ENCODE measurements around the gene OPN5. TPM values are rescaled to one million over a fixed set of nuclear protein-coding genes. Genes with fewer than 3 reads are reported as not detected.
A peak's percentile ranks its signal among the peaks of the same experiment; 100 is the strongest.

Gene OPN5
- total RNA-seq, 4 donors from 2014 or later, result not detected

DNA sequence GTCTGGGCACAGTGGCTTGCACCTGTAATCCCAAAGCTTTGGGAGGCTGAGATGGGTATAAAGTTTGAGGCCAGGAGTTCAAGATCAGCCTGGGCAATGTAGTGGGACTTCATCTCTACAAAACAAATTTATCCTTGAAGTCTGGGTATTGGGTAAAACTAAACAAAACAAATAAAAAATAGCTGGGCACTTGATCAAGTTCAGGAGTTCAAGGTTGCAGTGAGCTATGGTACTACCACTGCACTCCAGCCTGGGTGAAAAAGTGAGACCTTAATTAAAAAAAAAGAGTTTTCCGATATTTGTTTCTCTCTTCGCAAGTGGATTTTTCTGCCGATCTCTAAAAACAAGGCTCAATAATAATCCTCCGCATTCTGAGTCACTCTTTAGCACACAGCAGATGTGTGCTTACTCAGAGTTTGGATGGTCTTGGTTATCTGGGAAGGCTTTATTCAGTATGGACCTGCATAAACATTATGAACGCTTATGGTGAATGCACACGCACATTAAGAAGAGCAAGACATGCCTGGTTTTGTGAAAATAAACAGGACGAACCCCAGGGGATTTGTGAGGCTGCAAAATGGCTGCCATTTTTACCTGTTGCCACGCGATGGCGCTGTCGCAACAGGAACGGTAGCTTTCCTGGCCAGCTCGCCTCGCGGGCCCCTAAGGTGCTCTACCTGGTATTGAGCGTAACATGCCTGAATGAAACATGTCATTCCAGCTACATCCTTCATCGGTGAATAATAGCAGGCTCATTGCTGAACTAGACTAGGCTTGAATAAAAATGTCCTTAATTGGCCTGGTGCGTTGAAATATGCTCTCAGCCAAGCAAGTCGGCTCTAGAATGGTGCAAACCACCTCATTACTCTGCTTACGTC is 6.0 kb downstream of the OPN5 start:
- Histone ChIP-seq H3K9me3 (no peaks in the 10 kb centered on the region), H3K27ac (replicated peaks in 1 of 4) (no peak overlapping the region), H3K36me3 (no peaks in the 10 kb centered on the region), H3K4me3 (peak overlapping the region in 2 of 4 donors; percentile 15 to 35), H3K4me1 (peaks cover 6 to 7% (median 7%) of the 10 kb centered on the region in 4 donors), H3K27me3 (peaks cover 0 to 5% (median 0%) of the 10 kb centered on the region in 4 donors)
- TF ChIP-seq POLR2A (IDR thresholded peaks at IDR 0.05; ENCODE audit: low read depth) (no peak), EP300 (IDR thresholded peaks at IDR 0.05) (no peak), POLR2AphosphoS5 (IDR thresholded peaks at IDR 0.05) (no peak), CTCF (IDR thresholded peaks at IDR 0.05) (peak; percentile 58 to 85 (median 74))
- intact Hi-C loops (cut with DNase I), result loop anchor here (5.0 to 10.0 kb wide), 2 partner anchors 974 to 1617 kb away; no protein-coding TSS in a partner anchor
- 15% methylated on average over 20 of the region's 20 CpGs for WGBS
- no peak for DNase-seq (ENCODE audit: extremely low spot score)

DNA sequence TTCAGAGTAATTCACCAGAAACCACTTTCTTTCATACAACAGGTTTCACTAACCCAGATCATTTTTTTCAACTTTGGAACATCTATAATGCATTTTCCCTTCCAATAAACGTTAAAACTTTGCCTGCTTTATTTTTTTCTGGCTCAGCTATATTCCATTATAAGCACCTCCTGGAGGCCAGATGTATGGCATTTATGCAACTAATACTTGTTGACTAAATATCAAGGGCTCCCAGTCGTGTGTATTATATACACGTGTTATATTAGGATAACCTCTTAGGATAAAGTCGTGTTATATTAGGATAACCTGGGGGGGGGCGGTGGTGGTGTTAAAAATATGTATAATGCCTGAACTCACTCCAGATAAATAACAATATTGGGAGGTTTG is 6.7 kb downstream of the OPN5 start:
- intact Hi-C loops (cut with DNase I), result loop anchor here (5.0 to 10.0 kb wide), 2 partner anchors 974 to 1616 kb away; no protein-coding TSS in a partner anchor
- WGBS, result 71% methylated on average over 5 of the region's 5 CpGs
- peaks cover 6 to 7% (median 7%) of the 10 kb centered on the region in 4 donors for H3K4me1 ChIP-seq
- no peaks in the 10 kb centered on the region for H3K9me3 ChIP-seq
- H3K4me3 ChIP-seq, result peak overlapping the region in 1 of 4 donors; percentile 15
- H3K36me3 ChIP-seq, result no peaks in the 10 kb centered on the region
- no peak for TF ChIP-seq POLR2AphosphoS5 (IDR thresholded peaks at IDR 0.05)
- no peak for TF ChIP-seq EP300 (IDR thresholded peaks at IDR 0.05)
- TF ChIP-seq POLR2A (IDR thresholded peaks at IDR 0.05; ENCODE audit: low read depth), result no peak
- TF ChIP-seq CTCF (IDR thresholded peaks at IDR 0.05), result no peak
- DNase-seq (ENCODE audit: extremely low spot score), result no peak
- no peak overlapping the region for H3K27ac ChIP-seq (replicated peaks in 1 of 4)
- H3K27me3 ChIP-seq, result peaks cover 0 to 5% (median 0%) of the 10 kb centered on the region in 4 donors

DNA sequence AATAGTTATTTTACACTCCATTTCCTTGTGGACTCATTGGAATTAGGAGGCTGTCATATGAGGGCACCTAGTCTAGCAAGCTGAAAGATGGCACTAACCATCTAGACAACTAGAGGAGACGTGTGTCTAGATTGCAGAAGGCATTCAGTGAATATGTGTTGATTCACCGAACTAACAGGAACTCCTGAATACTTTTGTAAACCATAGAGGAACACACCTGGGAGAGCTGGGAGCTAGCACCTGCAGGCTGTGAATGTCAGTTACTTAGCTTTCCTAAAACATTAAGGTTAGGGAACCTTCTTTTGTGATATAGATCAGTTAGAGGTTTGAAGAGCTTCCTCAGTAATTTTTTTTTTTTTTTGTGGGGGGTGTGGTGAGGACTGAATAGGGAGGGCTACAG is 7.7 kb downstream of the OPN5 start:
- WGBS, result 60% methylated on average over 2 of the region's 2 CpGs
- H3K4me3 ChIP-seq, result no peak overlapping the region
- no peaks in the 10 kb centered on the region for H3K36me3 ChIP-seq
- intact Hi-C loops (cut with DNase I), result loop anchor here (5.0 to 10.0 kb wide), 2 partner anchors 973 to 1615 kb away; no protein-coding TSS in a partner anchor
- peaks cover 6 to 7% (median 7%) of the 10 kb centered on the region in 4 donors for H3K4me1 ChIP-seq
- no peak for TF ChIP-seq POLR2AphosphoS5 (IDR thresholded peaks at IDR 0.05)
- TF ChIP-seq POLR2A (IDR thresholded peaks at IDR 0.05; ENCODE audit: low read depth), result no peak
- TF ChIP-seq EP300 (IDR thresholded peaks at IDR 0.05), result no peak
- TF ChIP-seq CTCF (IDR thresholded peaks at IDR 0.05), result no peak
- H3K9me3 ChIP-seq, result no peaks in the 10 kb centered on the region
- no peak for DNase-seq (ENCODE audit: extremely low spot score)
- H3K27me3 ChIP-seq, result peaks cover 0 to 5% (median 0%) of the 10 kb centered on the region in 4 donors
- no peak overlapping the region for H3K27ac ChIP-seq (replicated peaks in 1 of 4)

DNA sequence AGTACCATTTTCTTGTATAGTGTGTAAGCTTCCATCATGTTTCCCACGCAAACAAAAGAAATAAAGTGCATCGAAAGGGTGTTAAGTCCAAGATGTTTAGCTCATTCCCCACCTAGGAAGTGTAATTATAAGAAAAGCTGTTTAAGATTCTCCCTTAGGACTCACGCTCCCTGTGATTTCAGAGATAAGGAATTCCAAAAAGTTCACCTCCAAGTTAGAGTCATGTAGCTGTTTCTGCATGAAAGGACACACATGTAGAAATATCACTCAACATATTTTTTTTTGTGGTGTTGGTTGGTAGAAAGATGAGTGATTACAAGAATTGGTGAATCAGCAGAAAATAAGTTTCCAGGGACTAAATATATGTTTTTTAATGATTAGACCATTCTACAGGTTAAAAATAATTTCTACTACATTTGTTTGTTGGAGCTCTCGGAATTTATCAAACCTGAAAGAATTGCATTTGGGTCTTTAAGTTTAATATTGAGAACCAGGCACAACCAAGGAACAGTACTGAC is 10.4 kb downstream of the OPN5 start:
- TF ChIP-seq POLR2A (IDR thresholded peaks at IDR 0.05; ENCODE audit: low read depth), result no peak
- TF ChIP-seq POLR2AphosphoS5 (IDR thresholded peaks at IDR 0.05), result no peak
- TF ChIP-seq EP300 (IDR thresholded peaks at IDR 0.05), result no peak
- no peak for TF ChIP-seq CTCF (IDR thresholded peaks at IDR 0.05)
- H3K4me3 ChIP-seq, result no peak overlapping the region
- 90% methylated on average over 4 of the region's 4 CpGs for WGBS
- peaks cover 0 to 5% (median 0%) of the 10 kb centered on the region in 4 donors for H3K27me3 ChIP-seq
- H3K27ac ChIP-seq (replicated peaks in 1 of 4), result no peak overlapping the region
- no peak for DNase-seq (ENCODE audit: extremely low spot score)
- no peaks in the 10 kb centered on the region for H3K36me3 ChIP-seq
- peaks cover 6 to 7% (median 7%) of the 10 kb centered on the region in 4 donors for H3K4me1 ChIP-seq
- intact Hi-C loops (cut with DNase I), result no loop called here
- no peaks in the 10 kb centered on the region for H3K9me3 ChIP-seq

All from esophagus muscularis mucosa (tissue), 4 donors.